ENCODE measurements around the gene SUCLG2. TPM values are rescaled to one million over a fixed set of nuclear protein-coding genes. Genes with fewer than 3 reads are reported as not detected.
A peak's percentile ranks its signal among the peaks of the same experiment; 100 is the strongest.

SUCLG2 gene
- total RNA-seq, 2 experiments from 2014 or later: 58.2 to 61.1 TPM

DNA sequence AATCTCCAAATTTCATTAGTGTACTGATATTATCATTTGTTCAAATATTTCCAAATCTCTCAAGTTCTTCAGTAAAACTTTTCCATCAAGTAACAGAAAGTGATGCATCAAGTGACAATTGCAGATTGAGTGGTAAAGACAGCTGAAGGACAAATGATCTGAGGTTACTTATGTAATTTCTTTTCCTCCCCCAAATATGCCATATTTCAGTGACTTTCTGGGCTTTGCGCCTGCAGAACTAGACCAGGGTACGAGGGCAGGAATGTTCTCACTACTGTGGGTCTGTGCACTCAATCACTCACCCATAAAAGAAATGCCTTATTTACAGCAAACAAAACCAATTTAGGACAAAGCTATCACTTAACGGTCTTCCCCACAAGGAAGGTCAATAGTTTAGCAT is 4.7 kb downstream of the SUCLG2 start:
- Mint-ChIP-seq H3K9me3 (ENCODE audit: low read depth) (peaks cover 6% of the 10 kb centered on the region), H3K4me1 (peaks cover 73% of the 10 kb centered on the region)

DNA sequence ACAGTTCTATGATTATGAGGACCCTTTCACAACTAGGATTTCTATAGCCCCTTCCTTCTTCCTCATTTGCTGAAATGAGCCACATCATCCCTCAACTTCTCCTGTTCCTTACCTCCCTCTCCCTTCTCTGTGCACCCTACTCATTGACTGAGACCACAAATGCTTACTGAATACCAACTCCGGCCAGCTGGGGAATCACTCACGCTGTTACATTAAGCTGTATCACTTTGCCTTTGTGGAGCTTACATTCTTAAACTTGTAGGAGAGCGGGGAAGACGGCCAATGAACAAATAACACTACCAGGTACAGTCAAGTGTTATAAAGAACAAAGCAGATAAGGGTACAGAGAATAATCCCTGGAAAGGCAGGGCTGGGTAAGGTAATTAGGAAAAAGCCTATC is 5.7 kb downstream of the SUCLG2 start:
- no peak for DNase-seq
- peaks cover 82% of the 10 kb centered on the region for H3K4me1 Mint-ChIP-seq
- CTCF ChIA-PET: interaction anchor here (1.6 kb wide), 1 partner anchor 12 kb away, joined by 6 read pairs; no protein-coding TSS in a partner anchor
- POLR2A ChIA-PET: no interaction called here
- H3K4me3 Mint-ChIP-seq: no peak overlapping the region
- H3K36me3 Mint-ChIP-seq (ENCODE audit: low read depth): peaks cover 48% of the 10 kb centered on the region
- no peak overlapping the region for H3K27ac Mint-ChIP-seq
- peaks cover 8% of the 10 kb centered on the region for H3K9me3 Mint-ChIP-seq (ENCODE audit: low read depth)
- intact Hi-C loops (cut with DNase I, micrococcal nuclease): no loop called here
- ATAC-seq: no peak
- H3K27me3 Mint-ChIP-seq: no peaks in the 10 kb centered on the region

More for the DNA sequence above, 4.7 kb downstream of the SUCLG2 start:
- no peak overlapping the region for H3K4me3 Mint-ChIP-seq
- H3K27ac Mint-ChIP-seq: no peak overlapping the region
- no peaks in the 10 kb centered on the region for H3K27me3 Mint-ChIP-seq
- no peak for DNase-seq
- CTCF ChIA-PET: interaction anchor here (0.6 to 1.2 kb wide), 2 partner anchors 14 to 93 kb away, joined by 4 to 6 read pairs; no protein-coding TSS in a partner anchor
- no peak for ATAC-seq
- POLR2A ChIA-PET: interaction anchor here (1.2 kb wide), 1 partner anchor 14 kb away, joined by 3 read pairs; no protein-coding TSS in a partner anchor
- intact Hi-C loops (cut with DNase I, micrococcal nuclease): loop anchor here (5.0 to 10.0 kb wide), 4 partner anchors 265 to 1435 kb away; partner anchors contain the start of genes ARL6IP5 (in 1 of the 2), SLC25A26 (in 1 of the 2) and UBA3 (in 1 of the 2)
- H3K36me3 Mint-ChIP-seq (ENCODE audit: low read depth): peaks cover 40% of the 10 kb centered on the region

DNA sequence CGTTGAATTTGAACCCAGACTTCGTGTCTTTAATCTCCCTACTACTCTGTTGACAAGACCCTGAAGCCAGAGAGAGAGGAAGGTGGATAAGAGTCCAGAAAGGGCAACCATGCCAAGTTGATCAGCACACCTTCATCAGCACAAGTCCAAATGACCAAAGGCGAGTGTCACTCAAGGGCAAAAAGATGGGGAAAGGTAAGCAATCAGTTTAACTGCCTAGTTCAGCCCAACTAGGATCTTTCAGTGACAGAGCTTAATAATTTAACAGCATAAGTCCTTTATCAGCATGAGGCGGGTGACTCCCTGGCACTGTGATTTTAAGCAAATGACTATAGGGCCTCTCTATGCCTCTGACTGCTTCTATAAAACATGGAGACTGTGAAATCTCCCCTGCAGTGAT is 6.2 kb downstream of the SUCLG2 start:
- no peak for DNase-seq
- H3K4me1 Mint-ChIP-seq: peaks cover 79% of the 10 kb centered on the region
- ChIA-PET CTCF (interaction anchor here (1.6 kb wide), 1 partner anchor 11 kb away, joined by 6 read pairs; no protein-coding TSS in a partner anchor), POLR2A (interaction anchor here (1.3 kb wide), 1 partner anchor 12 kb away, joined by 4 read pairs; no protein-coding TSS in a partner anchor)
- no peak overlapping the region for H3K4me3 Mint-ChIP-seq
- H3K27ac Mint-ChIP-seq: no peak overlapping the region
- no peak for ATAC-seq
- H3K27me3 Mint-ChIP-seq: no peaks in the 10 kb centered on the region
- H3K9me3 Mint-ChIP-seq (ENCODE audit: low read depth): peaks cover 8% of the 10 kb centered on the region
- intact Hi-C loops (cut with DNase I, micrococcal nuclease): no loop called here
- peaks cover 51% of the 10 kb centered on the region for H3K36me3 Mint-ChIP-seq (ENCODE audit: low read depth)

DNA sequence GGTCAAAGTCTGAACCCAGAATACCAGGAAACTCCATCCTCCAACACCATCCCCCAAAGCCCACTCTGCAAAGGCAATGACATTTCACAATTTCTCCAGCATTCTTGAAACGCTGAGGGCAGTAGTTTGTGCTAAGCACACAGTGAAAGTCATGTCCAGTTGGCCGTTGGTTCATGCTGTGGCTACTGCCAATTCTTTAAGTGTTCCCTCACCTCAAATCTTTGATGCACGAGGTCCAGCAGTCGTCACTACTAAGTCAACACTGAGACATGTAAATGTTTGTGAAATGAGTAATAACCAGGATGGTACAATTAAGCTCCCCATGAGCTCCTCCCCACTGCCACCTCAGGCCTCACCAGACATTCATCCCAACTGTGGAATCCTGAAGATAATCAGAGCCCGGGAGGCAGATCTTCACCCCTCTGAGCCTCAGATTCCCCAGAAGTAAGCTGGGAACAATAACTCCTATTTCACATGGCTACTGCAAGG is 7.0 kb downstream of the SUCLG2 start:
- Mint-ChIP-seq H3K9me3 (ENCODE audit: low read depth) (peaks cover 8% of the 10 kb centered on the region), H3K27me3 (no peaks in the 10 kb centered on the region), H3K4me3 (no peak overlapping the region), H3K27ac (no peak overlapping the region), H3K4me1 (peaks cover 75% of the 10 kb centered on the region), H3K36me3 (ENCODE audit: low read depth) (peaks cover 50% of the 10 kb centered on the region)
- DNase-seq (no peak), ATAC-seq (no peak)
- intact Hi-C loops (cut with DNase I, micrococcal nuclease): no loop called here
- ChIA-PET POLR2A (interaction anchor here (1.3 kb wide), 1 partner anchor 12 kb away, joined by 4 read pairs; no protein-coding TSS in a partner anchor), CTCF (interaction anchor here (0.7 to 1.6 kb wide), 4 partner anchors 11 to 361 kb away, joined by 3 to 6 read pairs (median 3); no protein-coding TSS in a partner anchor)

DNA sequence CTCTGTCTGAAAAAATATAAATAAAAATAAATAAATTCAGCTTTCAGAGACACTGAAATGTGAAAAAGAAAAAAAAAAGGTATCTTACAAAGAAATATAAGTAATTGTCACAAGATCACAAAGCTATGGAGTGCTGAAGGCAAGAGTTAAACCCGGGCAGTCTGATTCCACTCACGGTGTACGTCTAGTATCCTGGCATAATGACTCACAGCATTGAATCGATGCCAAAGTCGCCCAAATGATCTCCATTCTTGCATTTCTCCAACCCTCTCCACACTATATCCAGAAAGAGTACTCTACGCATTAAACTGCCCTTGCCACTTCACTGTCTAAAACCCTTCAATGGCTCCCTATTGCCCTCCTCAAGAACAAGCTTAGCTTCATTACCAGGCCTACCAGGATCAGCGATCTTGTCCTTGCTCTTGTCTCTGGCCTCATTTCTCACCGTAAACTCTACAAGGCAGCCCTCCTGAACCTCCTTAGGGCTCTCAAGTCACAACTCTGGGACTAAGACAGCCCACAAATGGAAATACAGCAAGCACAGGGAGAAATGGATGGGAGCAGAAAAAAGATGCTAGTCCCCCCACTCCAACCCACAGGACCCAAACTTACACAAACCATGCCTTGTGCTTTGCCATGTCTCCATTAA is 7.7 kb downstream of the SUCLG2 start:
- Mint-ChIP-seq H3K27me3 (no peaks in the 10 kb centered on the region), H3K4me3 (no peak overlapping the region), H3K36me3 (ENCODE audit: low read depth) (peaks cover 45% of the 10 kb centered on the region), H3K4me1 (peaks cover 75% of the 10 kb centered on the region), H3K9me3 (ENCODE audit: low read depth) (peaks cover 8% of the 10 kb centered on the region), H3K27ac (peak overlapping the region; percentile 10)
- ChIA-PET CTCF (interaction anchor here (1.0 to 1.6 kb wide), 4 partner anchors 10 to 361 kb away, joined by 3 to 6 read pairs (median 3); no protein-coding TSS in a partner anchor), POLR2A (interaction anchor here (1.3 kb wide), 1 partner anchor 11 kb away, joined by 4 read pairs; no protein-coding TSS in a partner anchor)
- ATAC-seq (no peak), DNase-seq (no peak)
- intact Hi-C loops (cut with DNase I, micrococcal nuclease): no loop called here

DNA sequence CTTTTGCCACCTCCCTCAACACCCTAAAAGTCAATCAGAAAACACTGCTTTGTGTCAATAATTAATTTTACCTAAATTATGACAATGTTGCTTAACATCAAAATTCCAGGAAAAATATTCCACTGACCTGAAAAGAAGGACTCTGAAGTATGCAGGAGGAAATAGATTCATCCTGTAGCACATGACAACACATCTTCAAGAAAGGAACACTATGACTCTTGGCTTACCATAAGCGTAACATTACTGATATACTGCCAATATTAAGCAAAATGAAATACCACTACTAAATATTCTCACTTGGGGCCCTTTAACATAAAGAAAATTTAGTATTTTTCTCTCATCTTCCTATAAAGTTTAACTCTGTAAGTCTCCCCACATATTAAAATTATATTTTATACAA is 9.6 kb downstream of the SUCLG2 start:
- Mint-ChIP-seq H3K27me3 (no peaks in the 10 kb centered on the region), H3K4me1 (peaks cover 74% of the 10 kb centered on the region), H3K9me3 (ENCODE audit: low read depth) (peaks cover 8% of the 10 kb centered on the region), H3K4me3 (no peak overlapping the region), H3K27ac (no peak overlapping the region), H3K36me3 (ENCODE audit: low read depth) (peaks cover 56% of the 10 kb centered on the region)
- intact Hi-C loops (cut with DNase I, micrococcal nuclease): no loop called here
- DNase-seq (no peak), ATAC-seq (no peak)
- ChIA-PET CTCF (interaction anchor here (0.7 to 1.5 kb wide), 3 partner anchors 11 to 109 kb away, joined by 3 read pairs; no protein-coding TSS in a partner anchor), POLR2A (no interaction called here)

DNA sequence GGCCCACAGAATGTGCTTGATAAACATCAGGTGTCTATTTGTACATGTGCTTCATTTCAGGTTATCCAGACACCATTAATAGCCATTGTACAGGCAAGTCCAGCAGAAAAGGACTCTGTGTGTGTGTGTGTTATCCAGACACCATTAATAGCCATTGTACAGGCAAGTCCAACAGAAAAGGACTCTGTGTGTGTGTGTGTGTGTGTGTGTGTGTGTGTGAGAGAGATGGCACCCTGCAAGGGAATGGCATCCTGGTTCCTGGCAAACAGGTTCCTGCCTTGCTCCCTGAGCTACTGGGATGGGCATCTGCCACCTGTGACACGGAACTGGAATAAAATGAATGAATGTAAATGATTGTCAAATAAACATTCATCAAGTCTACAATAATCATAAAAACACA is 11.7 kb downstream of the SUCLG2 start:
- peaks cover 71% of the 10 kb centered on the region for H3K4me1 Mint-ChIP-seq
- CTCF ChIA-PET: interaction anchor here (0.9 kb wide), 1 partner anchor 9 kb away, joined by 3 read pairs; no protein-coding TSS in a partner anchor

DNA sequence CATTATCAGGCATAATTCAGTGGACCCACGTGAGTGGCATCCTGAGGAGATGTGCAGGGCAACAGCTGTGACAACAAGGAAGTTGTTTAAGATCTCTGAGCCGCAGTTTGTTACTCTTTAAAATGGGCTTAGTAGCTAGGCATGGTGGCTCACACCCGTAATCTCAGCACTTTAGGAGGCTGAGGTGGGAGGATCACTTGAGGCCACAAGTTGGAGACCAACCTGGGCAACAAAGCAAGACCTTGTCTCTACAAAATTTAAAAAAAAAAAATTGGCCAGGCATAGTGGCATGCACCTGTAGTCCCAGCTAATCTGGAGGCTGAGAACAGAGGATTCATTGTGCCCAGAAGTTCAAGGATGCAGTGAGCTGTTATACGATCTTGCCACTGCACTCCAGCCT is 12.2 kb downstream of the SUCLG2 start:
- intact Hi-C loops (cut with DNase I, micrococcal nuclease): no loop called here
- DNase-seq (no peak), ATAC-seq (no peak)
- H3K36me3 Mint-ChIP-seq (ENCODE audit: low read depth): peaks cover 52% of the 10 kb centered on the region
- H3K4me1 Mint-ChIP-seq: peaks cover 71% of the 10 kb centered on the region
- ChIA-PET POLR2A (interaction anchor here (0.6 kb wide), 1 partner anchor 13 kb away, joined by 5 read pairs; no protein-coding TSS in a partner anchor), CTCF (interaction anchor here (0.9 kb wide), 1 partner anchor 9 kb away, joined by 3 read pairs; no protein-coding TSS in a partner anchor)
- H3K4me3 Mint-ChIP-seq: no peak overlapping the region
- peaks cover 6% of the 10 kb centered on the region for H3K9me3 Mint-ChIP-seq (ENCODE audit: low read depth)
- no peak overlapping the region for H3K27ac Mint-ChIP-seq
- no peaks in the 10 kb centered on the region for H3K27me3 Mint-ChIP-seq

More for the DNA sequence above, 11.7 kb downstream of the SUCLG2 start:
- H3K27ac Mint-ChIP-seq: no peak overlapping the region
- POLR2A ChIA-PET: interaction anchor here (0.6 kb wide), 1 partner anchor 12 kb away, joined by 5 read pairs; no protein-coding TSS in a partner anchor
- intact Hi-C loops (cut with DNase I, micrococcal nuclease): no loop called here
- ATAC-seq (no peak), DNase-seq (no peak)
- H3K9me3 Mint-ChIP-seq (ENCODE audit: low read depth): peaks cover 6% of the 10 kb centered on the region
- no peak overlapping the region for H3K4me3 Mint-ChIP-seq
- no peaks in the 10 kb centered on the region for H3K27me3 Mint-ChIP-seq
- peaks cover 53% of the 10 kb centered on the region for H3K36me3 Mint-ChIP-seq (ENCODE audit: low read depth)

DNA sequence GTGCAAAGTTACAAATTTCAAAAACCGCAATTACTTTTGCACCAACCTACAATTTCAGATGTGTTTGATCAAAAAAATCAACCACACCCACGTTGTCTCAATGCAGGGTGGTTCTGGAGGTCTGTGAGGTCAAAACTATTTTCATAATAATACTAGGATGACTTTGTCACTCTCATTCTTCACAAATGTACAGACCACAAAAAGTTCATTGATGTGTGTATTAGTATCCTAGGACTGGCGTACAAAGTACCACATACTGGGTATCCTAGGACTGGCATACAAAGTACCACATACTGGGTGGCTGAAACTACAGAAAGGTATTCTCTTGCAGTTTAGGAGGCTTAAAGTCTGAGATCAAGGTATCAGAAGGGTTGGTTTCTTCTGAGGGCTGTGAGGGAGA is 13.0 kb downstream of the SUCLG2 start:
- intact Hi-C loops (cut with DNase I, micrococcal nuclease): no loop called here
- peak; percentile 60 for ATAC-seq
- CTCF ChIA-PET: no interaction called here
- Mint-ChIP-seq H3K27me3 (no peaks in the 10 kb centered on the region), H3K27ac (no peak overlapping the region), H3K36me3 (ENCODE audit: low read depth) (peaks cover 46% of the 10 kb centered on the region), H3K4me3 (no peak overlapping the region), H3K4me1 (peaks cover 73% of the 10 kb centered on the region), H3K9me3 (ENCODE audit: low read depth) (peaks cover 2% of the 10 kb centered on the region)
- POLR2A ChIA-PET: no interaction called here
- no peak for DNase-seq

DNA sequence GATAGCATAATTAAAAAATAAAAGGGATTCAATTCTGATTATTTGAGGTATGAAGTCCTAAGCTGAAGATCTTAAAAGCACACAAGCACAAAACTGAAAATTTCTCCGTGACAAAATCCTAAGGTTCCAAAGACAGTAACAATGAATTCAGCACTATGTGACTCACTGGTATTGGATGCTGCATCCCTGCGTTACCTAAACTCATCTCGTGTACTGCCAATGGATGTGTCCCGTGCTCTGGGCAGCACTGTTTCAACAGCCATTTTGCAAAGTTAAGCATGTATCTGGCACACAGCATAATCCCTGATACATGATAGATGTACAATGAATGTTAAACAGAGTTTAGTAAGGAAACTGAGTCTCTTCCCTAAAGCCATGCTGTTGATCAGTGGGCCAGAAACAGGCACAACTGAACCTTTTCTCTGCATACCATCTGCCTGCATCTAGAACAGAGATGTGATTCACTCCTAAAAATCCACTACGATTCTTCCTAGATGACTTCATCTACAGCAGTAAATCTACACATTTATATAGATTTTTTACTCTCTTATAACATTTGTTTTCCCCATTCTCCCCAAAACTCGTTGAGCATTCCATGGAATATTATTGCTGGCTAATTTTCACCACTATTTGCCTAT is 14.3 kb downstream of the SUCLG2 start:
- ChIA-PET CTCF (interaction anchor here (0.7 kb wide), 1 partner anchor 30 kb away, joined by 3 read pairs; no protein-coding TSS in a partner anchor), POLR2A (no interaction called here)
- DNase-seq: no peak
- H3K27ac Mint-ChIP-seq: no peak overlapping the region
- H3K27me3 Mint-ChIP-seq: no peaks in the 10 kb centered on the region
- intact Hi-C loops (cut with DNase I, micrococcal nuclease): no loop called here
- H3K4me1 Mint-ChIP-seq: peaks cover 77% of the 10 kb centered on the region
- peaks cover 2% of the 10 kb centered on the region for H3K9me3 Mint-ChIP-seq (ENCODE audit: low read depth)
- no peak for ATAC-seq
- H3K36me3 Mint-ChIP-seq (ENCODE audit: low read depth): peaks cover 47% of the 10 kb centered on the region
- H3K4me3 Mint-ChIP-seq: no peak overlapping the region

DNA sequence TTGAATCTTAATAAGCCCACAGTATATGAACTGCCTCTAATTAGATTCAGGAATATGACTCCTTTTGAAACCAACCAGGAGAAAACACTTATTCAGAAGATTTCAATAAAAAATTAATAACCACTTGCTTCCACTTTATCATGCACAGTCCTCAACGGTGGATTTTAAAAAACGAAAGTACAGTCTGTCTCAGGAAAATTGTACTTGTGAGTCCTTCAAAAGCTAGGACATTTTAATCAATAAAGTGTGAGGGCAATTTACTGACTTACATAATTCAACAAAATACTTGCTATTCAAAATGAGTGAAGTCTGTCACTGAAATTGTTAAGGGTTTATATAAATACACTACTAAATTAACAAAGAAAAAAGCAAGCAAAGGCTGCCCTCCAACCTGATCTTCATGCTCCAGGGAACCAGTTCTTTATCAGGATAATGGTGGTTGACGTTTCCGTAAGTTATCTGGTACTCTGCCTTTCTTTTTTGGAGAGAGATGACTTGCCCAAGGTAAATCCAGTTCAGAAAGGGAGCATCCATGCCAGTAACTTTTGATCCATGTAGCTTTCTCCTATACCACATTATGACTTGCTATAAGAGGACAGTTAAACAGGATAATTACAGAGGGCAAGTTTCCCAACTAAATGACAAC is 17.0 kb downstream of the SUCLG2 start:
- CTCF ChIA-PET: interaction anchor here (1.2 to 1.5 kb wide), 2 partner anchors 10 to 43 kb away, joined by 3 to 6 read pairs; no protein-coding TSS in a partner anchor
- peaks cover 77% of the 10 kb centered on the region for H3K4me1 Mint-ChIP-seq
- ATAC-seq (no peak), DNase-seq (no peak)
- H3K27me3 Mint-ChIP-seq: no peaks in the 10 kb centered on the region
- POLR2A ChIA-PET: no interaction called here
- H3K27ac Mint-ChIP-seq: no peak overlapping the region
- H3K9me3 Mint-ChIP-seq (ENCODE audit: low read depth): no peaks in the 10 kb centered on the region
- H3K4me3 Mint-ChIP-seq: no peak overlapping the region
- H3K36me3 Mint-ChIP-seq (ENCODE audit: low read depth): peaks cover 40% of the 10 kb centered on the region
- intact Hi-C loops (cut with DNase I, micrococcal nuclease): no loop called here

Measured in activated CD4-positive, alpha-beta T cell treated with anti-CD3 and anti-CD28 coated beads for 36 hours (primary cell).